ENCODE measurements around the gene METTL22.
"Not testable (repeated sequence)": the region's sequence is repeated elsewhere in the genome, so short reads cannot be mapped to it uniquely, and the experiment has no call there.

METTL22 gene

DNA sequence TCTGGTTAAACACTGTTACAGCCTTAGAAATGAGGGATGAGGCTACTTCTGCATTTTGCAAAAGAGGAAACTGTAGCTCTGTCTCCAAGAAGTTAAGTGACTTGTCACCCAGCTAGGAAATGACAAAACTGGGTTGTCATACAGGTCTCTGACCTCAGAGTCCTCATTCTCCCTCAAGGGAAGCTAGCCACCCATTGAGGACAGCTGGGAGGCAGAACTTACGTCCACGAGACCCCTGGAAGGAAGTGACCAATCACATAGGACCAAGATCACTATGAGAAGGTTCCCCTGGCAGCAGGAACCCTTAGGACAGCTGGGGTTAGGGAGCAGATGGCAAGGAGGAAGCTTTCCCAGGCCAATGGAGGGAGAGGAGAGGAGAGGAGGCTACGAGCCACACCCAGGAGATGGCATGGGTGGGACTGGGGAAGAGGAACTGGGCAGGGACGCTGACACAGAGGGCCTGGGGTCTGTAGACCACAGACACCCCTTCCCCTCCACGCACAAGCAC is 11.2 kb downstream of the METTL22 start:
- no peak for DNase-seq

DNA sequence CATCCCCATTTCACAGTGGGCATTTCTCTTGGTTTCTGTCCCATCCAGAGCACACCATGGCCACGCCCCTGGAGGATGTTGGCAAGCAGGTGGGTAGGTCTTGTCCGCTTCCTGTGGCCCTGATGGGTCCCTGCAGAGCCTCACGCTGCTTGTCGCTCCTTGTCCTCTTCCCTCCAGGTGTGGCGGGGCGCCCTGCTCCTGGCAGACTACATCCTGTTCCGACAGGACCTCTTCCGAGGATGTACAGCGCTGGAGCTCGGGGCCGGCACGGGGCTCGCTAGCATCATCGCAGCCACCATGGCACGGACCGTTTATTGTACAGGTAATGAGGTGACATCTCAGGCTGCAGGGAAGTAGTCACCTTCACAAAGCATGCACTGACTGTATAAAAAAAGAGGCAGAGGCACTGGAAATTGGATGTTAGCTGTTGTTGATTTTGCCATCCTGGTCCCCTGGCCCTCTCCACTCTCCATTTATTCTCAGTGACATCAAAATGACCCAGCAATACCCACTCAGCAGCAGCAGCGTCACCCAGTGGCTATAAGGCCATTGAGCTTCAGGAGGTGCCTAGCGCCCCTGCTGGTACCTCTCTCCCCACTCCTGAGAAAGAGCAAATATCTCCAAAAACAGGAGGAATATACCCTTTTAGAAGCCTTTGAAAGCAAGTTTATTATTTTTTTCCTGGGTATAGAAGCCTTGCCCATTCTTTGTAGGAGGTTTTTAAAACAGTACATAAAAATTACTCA is 13.7 kb downstream of the METTL22 start:
- DNase-seq, result no peak

DNA sequence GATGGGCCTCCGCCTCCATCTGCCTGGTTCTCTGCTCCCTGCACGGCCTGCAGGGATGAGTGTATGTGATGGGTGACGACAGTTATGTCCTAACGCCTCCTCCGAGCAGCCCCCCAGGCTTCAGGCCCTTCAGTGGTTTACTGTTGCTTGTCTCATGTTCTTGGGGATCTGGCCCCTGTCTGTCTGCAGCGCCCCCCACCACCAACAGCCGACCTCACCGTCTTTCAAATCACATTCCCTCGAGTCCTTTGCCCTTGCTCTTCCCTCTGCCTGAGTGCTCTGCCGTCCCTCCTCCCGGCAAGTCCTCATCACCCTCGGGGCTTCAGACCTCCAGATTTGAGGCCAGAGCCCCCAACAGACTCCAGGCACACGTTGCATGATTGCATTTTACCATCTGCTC is 18.2 kb downstream of the METTL22 start:
- no peak for DNase-seq

DNA sequence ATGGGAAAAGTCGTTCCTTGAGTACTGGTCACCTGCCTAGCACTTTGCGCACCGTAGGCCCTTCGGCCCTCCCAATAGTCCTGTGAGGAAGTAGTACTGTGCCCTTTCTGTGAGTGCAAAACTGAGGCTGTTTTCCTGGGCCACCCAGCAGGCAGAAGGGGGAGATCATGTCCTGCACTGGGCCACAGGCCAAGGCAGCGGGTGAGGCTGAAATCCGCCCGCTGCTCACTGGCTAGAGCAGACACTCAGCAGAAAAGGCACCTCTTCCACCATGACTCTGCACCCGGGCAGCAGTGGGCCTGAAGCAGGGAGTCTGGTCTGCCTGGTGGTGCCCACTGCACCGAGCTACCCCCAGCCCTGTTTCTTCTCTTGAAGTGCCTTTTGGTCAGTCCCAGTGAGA is 20.2 kb downstream of the METTL22 start:
- no peak for DNase-seq

DNA sequence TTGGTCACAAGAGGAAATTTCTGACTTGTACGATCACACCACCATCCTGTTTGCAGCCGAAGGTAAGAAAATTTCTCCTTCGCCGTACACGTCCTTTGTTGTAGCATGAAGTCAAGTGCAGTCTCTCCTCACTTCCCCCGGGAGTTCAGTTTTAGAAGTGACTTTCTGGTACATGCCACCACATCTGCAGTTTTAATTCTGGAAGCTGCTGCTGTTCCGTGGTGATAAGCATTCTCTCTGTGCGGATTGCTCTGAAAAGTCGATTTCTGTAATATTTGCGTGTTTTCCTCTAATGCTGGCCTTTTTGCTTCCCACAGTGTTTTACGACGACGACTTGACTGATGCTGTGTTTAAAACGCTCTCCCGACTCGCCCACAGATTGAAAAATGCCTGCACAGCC is 20.6 kb downstream of the METTL22 start:
- DNase-seq, result no peak

DNA sequence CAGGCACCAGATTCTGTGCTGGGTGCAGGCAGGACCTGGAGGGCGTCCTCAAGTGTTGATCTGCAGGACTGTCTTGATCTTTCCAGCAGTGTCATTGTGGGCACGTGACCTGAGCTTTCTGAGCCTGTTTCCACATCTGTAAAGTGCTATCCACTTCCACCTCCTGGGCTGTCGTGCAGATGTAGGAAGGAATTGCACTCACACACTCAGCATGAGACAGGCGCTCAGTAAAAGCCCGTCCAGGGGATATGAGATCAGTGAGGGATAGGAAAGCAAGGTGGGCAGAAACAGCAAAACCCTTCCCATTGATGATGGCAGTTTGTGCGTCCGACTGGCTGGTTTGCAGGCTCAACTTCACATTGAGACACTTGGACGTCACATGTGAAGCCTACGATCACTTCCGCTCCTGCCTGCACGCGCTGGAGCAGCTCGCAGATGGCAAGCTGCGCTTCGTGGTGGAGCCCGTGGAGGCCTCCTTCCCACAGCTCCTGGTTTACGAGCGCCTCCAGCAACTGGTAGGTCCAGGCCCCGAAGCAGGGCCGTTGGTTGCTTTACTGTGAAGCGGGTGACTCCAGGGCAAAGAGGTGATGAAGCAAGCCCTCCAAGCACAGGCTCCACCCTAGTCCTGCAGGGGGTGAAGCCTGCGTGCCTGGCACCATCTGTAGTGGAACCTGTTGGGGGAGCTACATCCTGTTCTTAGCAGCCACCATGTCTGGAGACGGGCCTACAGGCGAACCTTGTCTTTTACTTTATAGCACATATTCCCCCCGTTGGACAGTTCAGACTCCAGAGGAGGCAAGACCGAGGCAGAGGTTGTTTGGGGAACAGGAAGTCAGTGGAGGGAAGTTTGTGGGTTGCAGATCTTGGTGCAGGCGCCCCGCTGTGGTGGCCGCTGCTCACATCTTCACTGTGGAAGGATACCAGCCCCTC is 23.0 kb downstream of the METTL22 start:
- no peak for DNase-seq

DNA sequence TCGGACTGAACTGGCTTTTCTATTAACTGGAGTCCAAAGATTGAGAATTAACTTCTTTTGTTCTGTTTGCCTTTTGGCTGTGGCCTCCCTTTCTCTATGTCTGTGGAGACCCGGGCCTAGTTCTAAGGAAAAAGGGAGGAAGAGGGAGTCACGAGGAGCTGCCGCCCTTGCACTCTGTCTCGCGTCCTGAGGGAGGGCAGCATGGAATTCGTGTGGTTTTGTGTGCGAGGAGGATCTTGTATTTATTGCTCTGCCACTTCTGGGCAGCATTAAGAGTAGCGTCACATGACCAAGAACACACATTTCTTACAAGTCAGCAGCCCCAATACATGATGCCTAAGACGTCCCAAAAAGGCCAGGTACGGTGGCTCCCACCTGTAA is 23.6 kb downstream of the METTL22 start:
- DNase-seq, result no peak

DNA sequence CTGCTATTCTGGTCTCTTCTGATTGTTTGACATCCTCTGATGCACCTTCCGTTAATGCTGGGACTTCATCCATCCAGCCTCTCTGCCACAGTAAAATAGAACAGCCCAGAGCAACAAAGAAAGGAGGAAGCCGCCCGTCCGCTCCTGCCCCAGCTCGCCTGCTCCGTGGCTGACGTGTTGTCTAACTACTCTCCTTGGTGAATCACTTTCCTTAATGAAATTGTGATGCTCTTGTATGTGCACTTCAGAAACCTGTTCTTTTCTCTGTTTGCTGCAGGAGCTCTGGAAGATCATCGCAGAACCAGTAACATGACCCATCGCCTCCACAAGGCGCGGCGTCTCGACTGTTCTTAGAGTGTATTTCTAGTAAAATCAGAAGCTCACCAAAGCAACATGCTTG is 24.3 kb downstream of the METTL22 start:
- no peak for DNase-seq

DNA sequence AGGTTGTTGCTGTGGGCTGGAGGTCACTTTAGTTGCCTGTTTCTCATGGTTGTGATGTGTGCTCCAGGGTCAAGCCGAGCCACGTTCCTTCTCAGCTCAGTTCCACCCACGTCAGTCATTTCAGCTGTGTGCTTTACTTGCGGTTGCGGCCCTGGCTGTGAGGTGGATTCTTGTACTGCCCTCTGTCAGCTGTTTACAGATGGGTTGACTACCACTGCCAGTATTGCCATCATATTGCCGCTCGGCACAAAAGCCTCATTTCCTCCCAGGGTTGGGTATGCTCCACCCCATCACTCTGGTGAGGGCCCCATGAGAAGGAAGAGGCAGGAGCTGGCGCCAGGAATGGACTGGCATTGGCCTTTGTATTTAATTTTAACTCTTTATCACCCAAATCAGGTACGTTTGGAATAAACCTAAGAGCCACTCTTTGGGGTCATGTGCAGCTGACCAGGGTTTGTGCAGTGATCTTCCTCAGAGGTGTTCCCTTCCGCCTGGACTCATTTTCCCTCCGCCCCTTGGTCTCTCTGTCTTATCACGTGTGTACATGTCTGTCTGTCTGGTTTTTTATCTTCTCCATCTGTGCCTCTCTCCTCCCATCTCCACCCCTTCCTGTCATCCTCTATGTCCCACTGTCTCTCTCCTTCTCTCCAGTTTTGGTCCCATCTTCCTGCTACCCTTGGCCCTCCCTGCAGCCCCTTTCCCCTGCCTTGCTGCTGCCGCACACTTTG is 25.0 kb downstream of the METTL22 start:
- no peak for DNase-seq

DNA sequence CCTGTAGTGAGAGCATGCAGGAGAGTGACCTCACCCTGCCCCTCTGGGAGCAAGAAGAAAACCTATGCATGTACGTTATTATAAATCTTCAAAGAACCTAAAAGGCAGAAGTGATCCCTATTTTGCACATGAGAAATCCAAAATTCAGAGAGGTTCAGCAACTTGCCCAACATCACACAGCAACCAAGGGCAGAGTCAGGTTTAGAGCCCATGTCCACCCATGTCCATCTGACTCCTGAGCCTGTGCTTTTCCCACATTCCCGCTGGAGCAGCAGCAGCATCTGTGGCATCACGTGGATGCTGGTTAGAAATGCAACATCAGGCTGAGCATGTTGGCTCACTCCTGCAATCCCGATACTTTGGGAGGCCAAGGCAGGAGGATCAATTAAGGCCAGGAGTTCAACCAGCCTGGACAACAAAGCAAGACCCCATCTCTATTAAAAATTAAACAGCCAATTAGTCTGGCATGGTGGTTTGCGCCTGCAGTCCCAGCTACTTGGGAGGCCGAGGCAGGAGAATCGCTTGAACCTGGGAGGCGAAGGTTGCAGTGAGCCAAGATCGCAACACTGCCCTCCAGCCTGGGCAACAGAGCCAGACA is 26.3 kb downstream of the METTL22 start:
- no peak for DNase-seq

DNA sequence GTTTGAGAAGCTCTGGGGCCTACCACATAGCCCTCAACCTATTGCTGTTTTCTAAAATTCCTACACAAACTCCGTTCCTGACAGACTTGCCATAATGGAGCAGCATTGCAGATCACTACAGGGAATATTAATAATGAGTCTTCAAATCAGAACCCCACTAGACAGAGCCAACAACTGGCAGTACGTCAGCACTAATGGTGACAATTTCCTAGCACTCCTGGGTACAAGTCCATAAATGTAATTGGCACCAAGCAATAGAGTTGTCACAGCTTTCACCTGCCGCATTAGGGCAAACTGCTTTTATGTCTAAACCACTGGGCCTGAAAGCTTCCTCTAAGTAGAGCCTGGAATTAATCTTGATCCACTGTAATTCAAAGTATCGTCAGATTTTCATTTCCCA is 27.4 kb downstream of the METTL22 start:
- DNase-seq, result no peak

DNA sequence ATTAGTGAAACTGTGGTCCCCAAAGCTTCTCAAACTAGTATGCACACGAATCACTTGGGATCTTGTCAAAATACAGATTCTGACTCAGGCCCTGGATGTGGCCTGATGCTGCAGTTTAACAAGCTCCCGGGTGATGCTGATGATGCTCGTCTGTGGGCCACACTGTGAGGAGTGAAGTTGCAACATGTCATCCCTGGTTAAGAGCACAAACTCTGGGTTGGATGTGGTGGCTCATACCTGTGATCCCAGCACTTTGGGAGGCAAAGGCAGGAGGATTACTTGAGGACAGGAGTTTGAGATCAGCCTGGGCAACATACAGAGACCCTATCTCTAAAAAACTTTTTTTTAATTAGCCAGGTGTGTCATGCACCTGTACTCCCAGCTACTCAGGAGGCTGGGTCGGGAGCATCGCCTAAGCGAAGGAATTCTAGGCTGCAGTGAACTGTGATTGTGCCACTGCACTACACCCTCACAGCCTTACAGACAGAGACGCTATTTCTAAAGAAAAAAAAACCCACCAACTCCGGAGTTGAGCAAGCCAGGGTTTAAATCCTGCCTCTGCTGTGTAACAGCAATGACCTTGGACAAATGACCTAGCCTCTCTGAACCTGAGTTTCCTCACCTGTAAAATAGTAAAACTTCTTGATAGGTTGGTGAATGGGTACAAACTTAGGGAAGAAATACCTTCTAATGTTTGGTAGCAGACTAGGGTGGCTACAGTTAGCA is 28.5 kb downstream of the METTL22 start:
- DNase-seq, result no peak

DNA sequence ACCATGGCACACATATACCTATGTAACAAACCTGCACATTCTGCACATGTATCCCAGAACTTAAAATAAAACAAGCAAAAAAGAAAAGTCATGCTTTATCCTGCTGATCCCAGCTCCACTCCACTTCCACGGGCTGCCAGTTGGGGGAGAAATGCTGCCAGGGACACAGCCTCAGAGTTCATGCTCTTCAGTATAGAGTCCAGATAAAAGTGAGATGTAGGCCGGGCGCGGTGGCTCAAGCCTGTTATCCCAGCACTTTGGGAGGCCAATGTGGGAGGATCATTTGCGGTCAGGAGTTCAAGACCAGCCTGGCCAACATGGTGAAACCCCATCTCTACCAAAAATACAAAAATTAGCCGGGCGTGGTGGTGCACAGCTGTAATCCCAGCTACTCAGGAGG is 30.5 kb downstream of the METTL22 start:
- not testable (repeated sequence) for DNase-seq

DNA sequence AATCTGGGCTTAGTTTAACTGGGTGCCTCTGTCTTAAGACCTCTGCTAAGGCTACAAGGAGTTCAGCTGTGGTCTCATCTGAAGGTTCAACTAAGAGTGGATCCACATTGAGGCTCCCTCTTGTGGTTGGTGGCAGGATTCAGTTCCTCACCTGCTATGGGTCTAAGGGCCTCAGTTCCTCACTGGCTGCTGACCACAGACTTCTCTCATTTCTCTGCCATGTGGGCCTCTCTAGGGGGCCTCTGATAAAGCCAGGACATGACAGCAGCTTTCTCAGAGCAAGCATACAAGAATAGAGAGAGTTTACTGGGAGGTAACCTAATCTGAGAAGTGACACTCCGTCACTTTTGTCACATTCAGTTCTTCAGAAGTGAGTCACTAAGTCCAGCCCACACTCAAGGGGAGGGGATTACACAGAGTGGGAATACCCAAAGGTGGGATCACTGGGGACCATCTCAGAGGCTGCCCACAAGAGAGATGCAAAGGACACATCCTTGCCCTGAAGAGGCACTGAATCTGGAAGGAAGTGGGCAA is 33.8 kb downstream of the METTL22 start:
- no peak for DNase-seq

DNA sequence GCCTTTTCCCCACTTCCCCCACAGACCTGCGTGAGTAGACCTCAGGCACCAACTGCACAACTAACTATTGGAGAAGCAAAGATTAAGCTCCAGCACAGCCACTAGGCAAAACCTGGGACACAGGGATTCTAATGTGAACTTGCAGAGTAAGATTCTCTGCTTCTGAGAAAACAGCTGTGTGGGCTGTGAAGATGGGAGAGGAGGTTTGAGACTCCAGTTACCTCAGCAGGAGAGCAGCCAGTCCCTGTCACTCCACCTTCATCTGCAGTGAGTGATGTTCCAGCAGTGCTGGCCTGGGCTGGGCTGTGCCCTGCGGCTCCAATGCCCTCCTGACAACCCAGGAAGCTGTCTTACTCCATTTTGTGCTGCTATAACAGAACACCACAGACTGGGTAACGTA is 34.9 kb downstream of the METTL22 start:
- no peak for DNase-seq

DNA sequence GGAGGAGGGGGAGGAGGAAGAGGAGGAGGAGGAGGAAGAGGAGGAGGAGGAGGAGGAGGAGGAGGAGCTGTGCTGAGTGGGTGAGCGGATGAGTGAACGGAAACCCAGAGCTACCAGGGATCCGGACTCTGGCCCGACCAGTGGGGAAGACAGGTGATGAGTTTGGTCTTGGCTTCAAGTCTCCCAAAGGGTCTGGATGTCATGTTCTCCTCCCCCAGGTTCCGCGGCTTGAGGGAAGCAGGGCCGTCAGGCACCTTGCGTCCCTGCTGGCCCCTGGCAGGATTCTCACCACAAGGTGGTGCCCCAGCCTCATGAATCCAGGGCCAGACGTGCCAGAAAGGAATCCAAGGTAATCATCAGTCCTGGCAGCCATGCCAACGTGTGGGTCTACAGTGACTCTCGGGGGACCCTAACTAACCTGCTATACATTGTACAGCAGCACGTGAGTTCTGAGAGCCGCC is 39.4 kb downstream of the METTL22 start:
- DNase-seq, result peak; percentile 63

DNA sequence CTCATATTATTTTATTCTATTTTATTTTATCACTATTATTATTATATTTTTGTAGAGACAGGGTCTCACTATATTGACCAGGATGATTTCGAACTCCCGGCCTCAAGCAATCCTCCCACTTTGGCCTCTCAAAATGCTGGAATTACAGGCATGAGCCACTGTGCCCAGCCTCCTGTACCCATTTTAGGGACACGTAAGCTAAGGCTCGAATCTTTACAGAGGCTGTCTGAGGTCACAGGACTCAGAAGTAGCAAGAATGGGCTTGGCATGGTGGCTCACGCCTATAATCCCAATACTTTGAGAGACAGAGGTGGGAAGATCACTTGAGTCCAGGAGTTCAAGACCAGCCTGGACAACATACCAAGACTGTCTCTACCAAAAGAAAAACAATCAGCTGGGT is 40.2 kb downstream of the METTL22 start:
- no peak for DNase-seq

DNA sequence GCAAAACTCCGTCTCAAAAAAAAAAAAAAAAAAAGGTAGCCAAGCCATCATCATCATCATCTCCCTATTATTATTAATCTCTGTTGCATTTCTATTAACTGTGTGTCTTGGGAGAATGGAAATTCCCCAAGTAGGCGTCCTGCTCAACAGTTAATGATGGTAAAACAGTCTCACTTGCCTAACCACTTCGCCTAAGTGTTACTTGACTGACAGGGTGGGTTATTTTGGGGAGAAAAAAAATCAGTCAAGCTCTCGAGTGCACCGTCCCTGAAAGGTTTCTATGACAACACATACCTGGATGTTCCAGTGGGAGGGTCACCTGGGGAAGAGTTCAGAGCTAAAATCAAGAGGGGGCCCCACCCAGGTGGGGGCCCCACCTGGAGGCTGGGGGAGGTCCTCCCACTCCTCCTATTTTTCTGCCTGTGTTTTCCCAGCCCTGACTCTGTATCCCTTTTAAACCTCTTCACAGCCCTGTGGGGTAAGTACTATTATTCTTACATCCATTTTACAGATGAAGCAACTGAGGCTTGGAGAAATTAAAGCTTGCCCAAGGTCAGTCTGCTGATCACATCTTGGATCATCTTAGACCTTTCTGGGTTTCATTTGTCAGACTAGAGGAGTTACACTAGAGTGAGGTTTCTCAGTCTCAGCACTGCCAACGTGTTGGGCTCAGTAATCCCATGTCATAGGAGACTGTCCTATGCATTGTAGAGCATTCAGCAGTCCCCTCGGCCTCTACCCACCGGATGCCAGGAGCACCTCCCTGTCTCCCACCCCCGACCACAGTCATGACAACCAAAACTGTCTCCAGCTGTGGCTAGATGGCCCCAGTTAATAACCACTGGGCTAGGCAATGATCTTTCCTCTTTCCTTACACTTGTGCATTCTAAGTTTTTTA is 41.9 kb downstream of the METTL22 start:
- no peak for DNase-seq

DNA sequence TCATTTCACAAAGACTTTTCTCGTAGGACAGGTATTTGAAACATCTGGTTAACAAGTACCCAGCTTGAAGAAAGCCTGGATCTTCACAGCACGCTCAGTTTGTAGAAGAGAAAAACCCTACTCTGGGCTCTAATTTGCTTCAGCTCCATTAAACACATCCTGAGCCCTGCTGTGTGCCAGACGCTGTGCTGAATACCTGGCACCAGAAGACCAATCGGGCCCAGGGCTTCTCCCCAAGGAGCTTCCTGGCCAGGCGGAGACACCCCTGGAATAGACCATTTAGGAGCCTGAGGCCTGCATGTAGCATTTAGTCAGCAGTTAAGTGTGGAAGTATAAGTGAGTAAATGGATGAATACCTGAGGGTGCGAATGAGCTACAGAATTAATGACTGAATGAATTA is 44.0 kb downstream of the METTL22 start:
- DNase-seq, result no peak

DNA sequence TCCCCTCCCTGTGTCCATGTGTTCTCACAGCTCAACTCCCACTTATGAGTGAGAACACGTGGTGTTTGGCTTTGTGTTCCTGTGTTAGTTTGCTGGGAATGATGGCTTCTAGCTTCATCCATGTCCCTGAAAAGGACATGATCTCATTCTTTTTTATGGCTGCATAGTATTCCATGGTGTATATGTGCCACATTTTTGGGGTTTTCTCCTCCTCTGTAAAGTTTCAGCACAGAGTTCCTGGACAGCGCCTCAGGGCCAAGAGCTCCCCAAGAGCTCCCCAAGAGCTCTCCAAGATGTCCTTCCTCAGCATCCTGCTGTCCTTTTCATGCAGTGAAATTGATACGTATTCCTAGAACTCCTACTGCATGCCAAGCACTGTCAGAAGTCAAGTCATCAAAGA is 46.0 kb downstream of the METTL22 start:
- no peak for DNase-seq

DNA sequence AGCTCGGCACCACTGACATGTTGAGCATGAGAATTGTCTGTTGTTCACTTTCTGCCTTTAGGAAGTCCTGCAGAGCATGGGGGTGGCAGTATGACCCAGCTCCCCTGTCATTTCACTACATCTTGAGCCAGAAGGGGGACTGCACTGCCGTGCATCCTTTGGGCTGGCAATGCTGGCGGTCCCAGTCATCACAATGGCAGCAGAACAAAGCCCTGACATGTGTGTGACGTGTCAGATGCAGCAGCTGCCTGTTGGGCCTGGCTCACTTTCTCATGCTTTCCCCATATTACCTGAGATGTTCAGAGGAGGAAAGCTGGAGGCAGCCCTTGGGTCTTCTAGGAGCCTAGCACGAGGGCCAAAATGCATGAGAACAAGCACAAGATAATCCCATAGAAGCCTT is 46.6 kb downstream of the METTL22 start:
- no peak for DNase-seq
